ENCODE results near the gene OTX1.

The OTX1 gene

GRCh38 chr2:63047321-63048279 lies 3.0 kb upstream of the OTX1 start:
- DNase-seq: peak; percentile 2

- DNase-seq: peak; percentile 2
Observed at GRCh38 chr2:63048367-63049171, 2.1 kb upstream of the OTX1 start.

- DNase-seq: no peak
Observed at GRCh38 chr2:63049211-63049969, 1.2 kb upstream of the OTX1 start.

GRCh38 chr2:63049970-63050333 lies 678 bp upstream of the OTX1 start:
- no peak for DNase-seq

- DNase-seq: no peak
Observed at GRCh38 chr2:63051042-63051794, 588 bp downstream of the OTX1 start.

- no peak for DNase-seq
Observed at GRCh38 chr2:63051795-63052333, 1.2 kb downstream of the OTX1 start.

GRCh38 chr2:63052411-63053080 lies 1.9 kb downstream of the OTX1 start:
- no peak for DNase-seq

GRCh38 chr2:63053081-63053888 lies 2.7 kb downstream of the OTX1 start:
- DNase-seq: no peak

GRCh38 chr2:63053889-63054602 lies 3.4 kb downstream of the OTX1 start:
- no peak for DNase-seq

GRCh38 chr2:63054841-63055225 lies 4.2 kb downstream of the OTX1 start:
- DNase-seq: no peak

- no peak for DNase-seq
Observed at GRCh38 chr2:63055226-63056106, 4.8 kb downstream of the OTX1 start.

GRCh38 chr2:63056107-63057050 lies 5.7 kb downstream of the OTX1 start:
- no peak for DNase-seq

- DNase-seq: no peak
Observed at GRCh38 chr2:63057249-63058143, 6.9 kb downstream of the OTX1 start.

GRCh38 chr2:63058144-63058920 lies 7.7 kb downstream of the OTX1 start:
- DNase-seq: no peak

GRCh38 chr2:63058921-63059792 lies 8.5 kb downstream of the OTX1 start:
- no peak for DNase-seq
